Tibial nerve (tissue), 4 donors: ENCODE data around the gene LARP4B. TPM values are rescaled to one million over a fixed set of nuclear protein-coding genes. Genes with fewer than 3 reads are reported as not detected.

Experiments used
- DNase-seq, 2 donors: peaks; one replicate each; pipeline ENCODE4 v3.0.0-alpha.2; 2019; ENCODE audit warnings: low spot score in 2 of 2
- H3K27ac ChIP-seq, 4 donors: fragments of 200-600 bp; sonication (generic) in 3 of 4; one replicate each; pipeline ENCODE4 v1.5.1; 2017 to 2019; ENCODE audit warnings: mild to moderate bottlenecking in 1 of 4
- H3K27me3 ChIP-seq, 2 donors: fragments of 200-600 bp; sonication (generic) in 1 of 2; one replicate each; pipeline versions ENCODE4 v1.5.1 to v1.6.0; 2017 to 2019
- H3K36me3 ChIP-seq, 3 donors: fragments of 200-600 bp; sonication (generic); one replicate each; pipeline ENCODE4 v1.5.1; 2018 to 2019
- H3K4me1 ChIP-seq, 4 donors: fragments of 200-600 bp; sonication (generic) in 3 of 4; one replicate each; pipeline ENCODE4 v1.5.1; 2017 to 2019
- H3K4me3 ChIP-seq, 4 donors: fragments of 200-600 bp; sonication (generic) in 3 of 4; one replicate each; pipeline ENCODE4 v1.5.1; 2017 to 2019; ENCODE audit warnings: mild to moderate bottlenecking in 1 of 4, moderate library complexity in 1 of 4
- H3K9me3 ChIP-seq, 4 donors: fragments of 200-600 bp; sonication (generic) in 3 of 4; one replicate each; pipeline ENCODE4 v1.5.1; 2017 to 2019
- EP300 ChIP-seq, 2 donors: sonication (generic); formaldehyde crosslinking; IDR thresholded peaks; one replicate each; pipeline ENCODE4 v1.6.1; 2017; ENCODE audit warnings: antibody characterized with exemption in 2 of 2, mild to moderate bottlenecking in 1 of 2
- POLR2A ChIP-seq, 2 donors: fragments of 450-650 bp; IDR thresholded peaks; one replicate each; pipeline ENCODE4 v1.6.1; 2017; ENCODE audit warnings: antibody characterized with exemption in 2 of 2, mild to moderate bottlenecking in 2 of 2, moderate library complexity in 2 of 2
- WGBS, 2 donors: methylation state at CpG; one replicate each; pipeline ENCODE4 v1.1.5; 2018; 5-methylcytosine and 5-hydroxymethylcytosine counted together
- total RNA-seq, 4 donors: library from RNA; depleted of rRNA; stranded (reverse); fragments of >200 nt; gene quantifications; one replicate each; pipeline ENCODE4 v1.1.0, GENCODE V29; 2016
- TF ChIP-seq, protein P1 (sequence below), 5 experiments: fragments of 200-600 bp in 3 of 5; fragments of 450-650 bp in 2 of 5; sonication (generic) in 3 of 5; IDR thresholded peaks; one replicate each; pipeline ENCODE4 v1.5.1; 2016 to 2019; ENCODE audit warnings: antibody characterized with exemption in 5 of 5, mild to moderate bottlenecking in 3 of 5, moderate library complexity in 2 of 5

LARP4B gene
- total RNA-seq, 4 donors from 2014 or later, result 50.2 to 64.7 (median 58.6) TPM

DNA sequence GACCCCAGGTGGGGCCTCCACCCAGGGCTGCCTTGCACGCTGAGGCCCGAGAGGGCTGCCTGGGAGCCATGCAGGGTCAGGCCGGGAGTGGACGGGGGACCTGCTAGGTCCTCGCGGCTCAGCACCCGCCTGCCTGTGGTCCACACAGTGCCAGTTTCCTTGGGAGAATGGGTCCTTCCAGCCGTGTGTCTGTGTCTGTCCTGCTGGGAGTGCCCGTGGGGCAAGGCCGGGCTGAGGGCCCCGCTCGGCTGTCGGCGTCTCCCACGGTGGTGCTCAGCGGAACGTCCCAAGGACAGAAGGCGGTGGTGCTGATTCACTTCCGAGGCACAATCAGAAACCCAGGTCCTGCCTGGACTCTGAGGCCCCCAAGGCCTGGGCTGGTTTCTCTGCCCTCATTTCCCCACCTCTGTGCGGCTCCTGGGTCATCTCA lies 33.5 kb upstream of the LARP4B start:
- TF ChIP-seq EP300 (IDR thresholded peaks at IDR 0.05), result no peak
- H3K27me3 ChIP-seq, result no peaks in the 10 kb centered on the region
- H3K4me1 ChIP-seq, result no peaks in the 10 kb centered on the region
- no peak overlapping the region for H3K4me3 ChIP-seq
- H3K9me3 ChIP-seq, result peaks cover 0 to 26% (median 0%) of the 10 kb centered on the region in 4 donors
- H3K27ac ChIP-seq, result no peak overlapping the region
- DNase-seq, result no peak
- H3K36me3 ChIP-seq, result no peaks in the 10 kb centered on the region
- 75 to 94% methylated on average over 5 to 18 of the region's 20 CpGs for WGBS, 2 donors

DNA sequence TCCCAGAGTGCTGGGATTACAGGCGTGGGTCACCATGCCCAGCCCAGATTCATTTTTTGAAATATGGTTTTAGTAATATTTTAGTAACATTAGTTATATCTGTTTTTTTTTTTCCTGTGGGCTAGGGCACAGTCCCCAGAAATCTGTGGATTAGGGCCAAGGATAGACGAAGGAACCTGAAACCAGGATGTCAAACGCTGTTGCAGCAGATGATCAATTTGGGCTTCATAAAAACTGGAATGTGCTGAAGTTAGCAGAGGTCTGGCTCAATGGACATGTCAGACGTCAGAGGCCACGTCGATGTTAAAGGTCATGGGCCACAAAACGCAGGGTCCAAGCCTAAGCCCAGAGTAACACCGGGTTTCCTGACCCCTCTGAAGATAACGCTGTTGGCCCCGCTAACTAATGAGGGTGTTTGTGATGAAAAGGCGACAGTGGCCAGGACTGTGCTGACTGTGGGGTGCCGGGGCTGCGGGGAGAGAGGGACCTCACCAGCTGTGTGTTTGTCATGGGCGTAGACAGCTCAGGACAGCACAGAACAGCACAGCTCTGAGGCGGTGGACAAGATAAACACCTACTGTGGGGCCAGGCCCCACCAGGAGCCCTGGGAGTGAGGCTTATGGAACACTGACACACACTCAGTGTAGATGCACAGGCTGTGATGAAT lies 32.9 kb upstream of the LARP4B start:
- WGBS, 2 donors, result 53 to 62% methylated on average over 15 of the region's 15 CpGs
- DNase-seq, result no peak
- no peaks in the 10 kb centered on the region for H3K4me1 ChIP-seq

DNA sequence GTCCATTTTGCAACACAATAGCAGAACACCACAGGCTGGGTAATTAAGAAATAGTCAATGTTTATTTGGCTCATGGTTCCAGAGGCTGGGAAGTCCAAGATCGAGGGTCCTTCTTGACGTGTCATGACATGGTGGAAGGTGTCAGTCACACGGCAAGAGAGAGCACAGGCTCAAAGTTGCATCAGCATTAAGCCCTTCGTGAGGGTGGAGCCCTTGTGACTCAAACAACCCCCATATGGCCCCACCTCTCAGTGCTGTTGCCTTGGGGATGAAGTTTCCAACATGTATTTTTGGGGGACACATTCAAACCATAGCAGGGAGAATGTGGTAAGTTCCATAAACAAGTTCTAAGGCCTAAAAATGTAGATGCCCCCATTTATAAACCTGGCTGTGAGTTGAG lies 32.1 kb upstream of the LARP4B start:
- Histone ChIP-seq H3K4me3 (no peak overlapping the region), H3K4me1 (no peaks in the 10 kb centered on the region), H3K9me3 (peaks cover 0 to 17% (median 0%) of the 10 kb centered on the region in 4 donors), H3K27me3 (no peaks in the 10 kb centered on the region), H3K36me3 (no peaks in the 10 kb centered on the region), H3K27ac (no peak overlapping the region)
- no peak for TF ChIP-seq POLR2A (IDR thresholded peaks at IDR 0.05)
- TF ChIP-seq, protein P1, sequence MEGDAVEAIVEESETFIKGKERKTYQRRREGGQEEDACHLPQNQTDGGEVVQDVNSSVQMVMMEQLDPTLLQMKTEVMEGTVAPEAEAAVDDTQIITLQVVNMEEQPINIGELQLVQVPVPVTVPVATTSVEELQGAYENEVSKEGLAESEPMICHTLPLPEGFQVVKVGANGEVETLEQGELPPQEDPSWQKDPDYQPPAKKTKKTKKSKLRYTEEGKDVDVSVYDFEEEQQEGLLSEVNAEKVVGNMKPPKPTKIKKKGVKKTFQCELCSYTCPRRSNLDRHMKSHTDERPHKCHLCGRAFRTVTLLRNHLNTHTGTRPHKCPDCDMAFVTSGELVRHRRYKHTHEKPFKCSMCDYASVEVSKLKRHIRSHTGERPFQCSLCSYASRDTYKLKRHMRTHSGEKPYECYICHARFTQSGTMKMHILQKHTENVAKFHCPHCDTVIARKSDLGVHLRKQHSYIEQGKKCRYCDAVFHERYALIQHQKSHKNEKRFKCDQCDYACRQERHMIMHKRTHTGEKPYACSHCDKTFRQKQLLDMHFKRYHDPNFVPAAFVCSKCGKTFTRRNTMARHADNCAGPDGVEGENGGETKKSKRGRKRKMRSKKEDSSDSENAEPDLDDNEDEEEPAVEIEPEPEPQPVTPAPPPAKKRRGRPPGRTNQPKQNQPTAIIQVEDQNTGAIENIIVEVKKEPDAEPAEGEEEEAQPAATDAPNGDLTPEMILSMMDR (IDR thresholded peaks at IDR 0.05), result no peak
- TF ChIP-seq EP300 (IDR thresholded peaks at IDR 0.05), result no peak
- DNase-seq, result no peak
- WGBS, 2 donors, result 92 to 94% methylated on average over 4 of the region's 4 CpGs

More for the DNA sequence above, 32.9 kb upstream of the LARP4B start:
- no peak for TF ChIP-seq POLR2A (IDR thresholded peaks at IDR 0.05)
- TF ChIP-seq, protein P1 (IDR thresholded peaks at IDR 0.05), result no peak
- Histone ChIP-seq H3K27ac (no peak overlapping the region), H3K27me3 (no peaks in the 10 kb centered on the region), H3K36me3 (no peaks in the 10 kb centered on the region), H3K9me3 (peaks cover 0 to 21% (median 0%) of the 10 kb centered on the region in 4 donors), H3K4me3 (no peak overlapping the region)

DNA sequence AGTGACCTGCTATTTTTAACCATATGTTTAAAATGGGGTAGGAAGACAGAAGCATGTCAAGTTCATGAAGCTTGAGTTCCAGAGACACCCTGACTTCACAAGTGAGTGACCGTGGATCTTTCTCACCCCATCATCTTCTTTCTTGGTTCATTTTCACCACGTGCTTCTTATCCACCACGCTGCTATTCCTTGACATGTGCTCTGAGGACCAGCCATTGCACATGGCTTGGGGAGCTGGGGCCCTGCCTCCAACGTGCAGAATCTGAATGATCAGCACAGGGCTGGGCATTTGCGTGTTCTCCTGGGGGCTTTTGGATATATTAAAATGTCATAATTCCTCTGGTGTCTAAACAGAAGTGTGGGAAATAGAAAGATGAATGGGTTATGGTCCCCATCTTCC lies 31.7 kb upstream of the LARP4B start:
- Histone ChIP-seq H3K4me1 (no peaks in the 10 kb centered on the region), H3K27ac (no peak overlapping the region), H3K9me3 (peaks cover 0 to 17% (median 0%) of the 10 kb centered on the region in 4 donors), H3K4me3 (no peak overlapping the region), H3K27me3 (no peaks in the 10 kb centered on the region), H3K36me3 (no peaks in the 10 kb centered on the region)
- no peak for TF ChIP-seq POLR2A (IDR thresholded peaks at IDR 0.05)
- no peak for TF ChIP-seq EP300 (IDR thresholded peaks at IDR 0.05)
- TF ChIP-seq, protein P1 (IDR thresholded peaks at IDR 0.05), result no peak
- 85 to 86% methylated on average over 5 of the region's 5 CpGs for WGBS, 2 donors
- DNase-seq, result no peak

DNA sequence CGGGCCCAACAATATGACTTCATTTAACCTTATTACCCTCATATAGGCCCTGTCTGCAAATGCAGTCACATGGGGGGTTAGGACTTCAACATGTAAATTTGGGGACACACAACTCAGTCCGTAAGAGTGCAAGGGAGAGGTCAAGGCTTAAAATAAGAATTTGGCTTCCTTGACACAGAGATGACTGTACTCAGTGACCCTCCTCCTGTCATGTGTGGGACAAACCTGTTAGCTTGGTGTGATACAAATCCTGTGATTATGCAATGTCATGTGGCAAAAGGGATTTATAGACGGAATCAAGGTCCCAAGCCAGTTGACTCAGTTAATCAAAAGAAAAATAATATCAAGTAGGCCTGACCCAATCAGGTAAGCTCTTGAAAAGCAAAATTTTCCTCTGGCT lies 30.8 kb upstream of the LARP4B start:
- Histone ChIP-seq H3K9me3 (peaks cover 0 to 11% (median 0%) of the 10 kb centered on the region in 4 donors), H3K36me3 (no peaks in the 10 kb centered on the region), H3K4me3 (no peak overlapping the region), H3K27me3 (no peaks in the 10 kb centered on the region), H3K4me1 (no peaks in the 10 kb centered on the region), H3K27ac (no peak overlapping the region)
- TF ChIP-seq EP300 (IDR thresholded peaks at IDR 0.05) (no peak), POLR2A (IDR thresholded peaks at IDR 0.05) (no peak)
- TF ChIP-seq, protein P1 (IDR thresholded peaks at IDR 0.05), result no peak
- no peak for DNase-seq
- 75 to 83% methylated on average over 3 of the region's 3 CpGs for WGBS, 2 donors
